HepG2 (cell line): ENCODE data around the gene IFT172.

Source experiments
- EHMT2 ChIP-seq: fragments of 200-600 bp; sonication (generic); IDR thresholded peaks from 2 replicates; pipeline ENCODE4 v1.7.0; 2017; ENCODE audit warnings: antibody characterized with exemption, low read depth, low read length, borderline replicate concordance
- HDAC2 ChIP-seq: sonication (generic); formaldehyde crosslinking; IDR thresholded peaks from 2 replicates; pipeline ENCODE4 v1.4.0; 2020; ENCODE audit warnings: missing genetic modification reagents
- IRF2 ChIP-seq: IDR thresholded peaks from 2 replicates; pipeline ENCODE4 v1.6.1; 2018; ENCODE audit warnings: missing genetic modification reagents, missing compliant biosample characterization
- MTA1 ChIP-seq: sonication (generic); formaldehyde crosslinking; IDR thresholded peaks from 2 replicates; pipeline ENCODE4 v1.4.0; 2020; ENCODE audit warnings: missing genetic modification reagents, mild to moderate bottlenecking, borderline replicate concordance
- NFIC ChIP-seq: IDR thresholded peaks from 2 replicates; pipeline ENCODE4 v1.6.1; 2012; ENCODE audit warnings: mild to moderate bottlenecking, low read length, inconsistent platforms
- POLR2A ChIP-seq, 2 experiments: IDR thresholded peaks; 2 replicates each; pipeline ENCODE4 v1.6.1; 2011; ENCODE audit warnings: low read depth in 2 of 2, low read length in 2 of 2, mild to moderate bottlenecking in 1 of 2, moderate library complexity in 1 of 2; ENCODE audit not compliant: insufficient read depth in 1 of 2
- POLR2AphosphoS2 ChIP-seq: IDR thresholded peaks from 2 replicates; pipeline ENCODE4 v1.6.1; 2011; ENCODE audit warnings: low read depth, low read length, improper control_type of control experiment
- ZMAT3 ChIP-seq: sonication (generic); formaldehyde crosslinking; conservative IDR thresholded peaks from 2 replicates; pipeline ENCODE4 v1.7.0; 2021; ENCODE audit warnings: missing genetic modification reagents
- ZNF10 ChIP-seq: sonication (generic); formaldehyde crosslinking; IDR thresholded peaks from 2 replicates; pipeline ENCODE4 v1.4.0; 2020; ENCODE audit warnings: mild to moderate bottlenecking, low read depth, missing genetic modification reagents, borderline replicate concordance
- ZNF335 ChIP-seq: sonication (generic); formaldehyde crosslinking; IDR thresholded peaks from 2 replicates; pipeline ENCODE4 v1.4.0; 2020; ENCODE audit warnings: missing genetic modification reagents
- ZNF75D ChIP-seq: sonication (generic); formaldehyde crosslinking; IDR thresholded peaks from 2 replicates; pipeline ENCODE4 v1.8.1; 2023; ENCODE audit warnings: missing genetic modification reagents, mild to moderate bottlenecking, borderline replicate concordance
- TF ChIP-seq, protein P1 (sequence below): sonication (generic); formaldehyde crosslinking; IDR thresholded peaks from 2 replicates; pipeline ENCODE4 v1.5.0; 2020; ENCODE audit warnings: mild to moderate bottlenecking, missing genetic modification reagents, moderate library complexity

DNA sequence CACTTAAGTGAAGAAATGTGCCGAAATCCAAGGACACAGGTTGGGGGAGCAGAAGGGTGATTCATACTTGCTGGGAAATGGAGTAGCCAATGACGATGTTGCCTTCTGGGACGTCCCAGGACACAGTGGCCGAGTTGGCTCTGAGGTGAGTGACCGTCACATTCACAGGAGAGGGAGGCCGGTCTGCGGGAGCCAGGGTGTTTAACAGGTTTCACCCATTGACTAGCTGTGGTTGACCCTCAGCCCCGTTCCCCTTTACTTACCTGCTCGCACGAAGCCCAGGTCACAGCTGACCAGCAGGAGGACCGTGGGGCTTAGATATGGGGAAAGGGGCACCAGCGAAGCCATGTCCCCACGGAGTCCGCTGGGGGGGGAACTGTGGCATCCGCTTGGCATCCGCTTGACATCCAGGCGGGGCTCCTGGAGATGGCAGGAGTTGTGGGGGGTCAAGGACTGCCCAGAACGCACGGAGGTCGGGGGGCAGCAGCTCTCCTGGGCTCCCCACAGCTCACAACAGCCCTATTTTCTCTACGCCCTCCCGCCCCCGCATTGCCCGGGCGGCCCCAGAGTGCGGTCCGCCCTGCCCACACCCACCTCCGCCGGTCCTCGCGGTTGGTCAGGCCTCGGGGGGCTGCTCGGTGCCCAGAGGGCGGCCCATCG is 4.9 kb upstream of the IFT172 start:
- TF ChIP-seq IRF2 (CRISPR knock-in tag): no peak
- peak; percentile 53; the same call in 1 of the 2 replicates for TF ChIP-seq MTA1 (CRISPR knock-in tag)
- TF ChIP-seq EHMT2: no peak
- peak; percentile 36 to 78; a peak in 2 of 4 replicates for TF ChIP-seq POLR2A (IDR thresholded peaks at IDR 0.05; ENCODE audit: insufficient read depth in 1 of 2, low read depth in 2 of 2, low read length in 2 of 2)
- TF ChIP-seq ZNF10 (CRISPR knock-in tag): no peak
- TF ChIP-seq HDAC2: no peak
- TF ChIP-seq, protein P1, sequence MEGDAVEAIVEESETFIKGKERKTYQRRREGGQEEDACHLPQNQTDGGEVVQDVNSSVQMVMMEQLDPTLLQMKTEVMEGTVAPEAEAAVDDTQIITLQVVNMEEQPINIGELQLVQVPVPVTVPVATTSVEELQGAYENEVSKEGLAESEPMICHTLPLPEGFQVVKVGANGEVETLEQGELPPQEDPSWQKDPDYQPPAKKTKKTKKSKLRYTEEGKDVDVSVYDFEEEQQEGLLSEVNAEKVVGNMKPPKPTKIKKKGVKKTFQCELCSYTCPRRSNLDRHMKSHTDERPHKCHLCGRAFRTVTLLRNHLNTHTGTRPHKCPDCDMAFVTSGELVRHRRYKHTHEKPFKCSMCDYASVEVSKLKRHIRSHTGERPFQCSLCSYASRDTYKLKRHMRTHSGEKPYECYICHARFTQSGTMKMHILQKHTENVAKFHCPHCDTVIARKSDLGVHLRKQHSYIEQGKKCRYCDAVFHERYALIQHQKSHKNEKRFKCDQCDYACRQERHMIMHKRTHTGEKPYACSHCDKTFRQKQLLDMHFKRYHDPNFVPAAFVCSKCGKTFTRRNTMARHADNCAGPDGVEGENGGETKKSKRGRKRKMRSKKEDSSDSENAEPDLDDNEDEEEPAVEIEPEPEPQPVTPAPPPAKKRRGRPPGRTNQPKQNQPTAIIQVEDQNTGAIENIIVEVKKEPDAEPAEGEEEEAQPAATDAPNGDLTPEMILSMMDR (CRISPR knock-in tag): peak; percentile 30
- TF ChIP-seq ZMAT3 (CRISPR knock-in tag): no peak; the same call in 1 of the 2 replicates
- TF ChIP-seq ZNF75D (CRISPR knock-in tag): no peak
- no peak for TF ChIP-seq NFIC
- 0 out of 2 replicates have a peak, but pooled peaks have one; percentile 33 for TF ChIP-seq ZNF335 (CRISPR knock-in tag)
- TF ChIP-seq POLR2AphosphoS2: no peak
